ENCODE results near the gene SCAP. TPM values are rescaled to one million over a fixed set of nuclear protein-coding genes. Genes with fewer than 3 reads are reported as not detected.
A peak's percentile ranks its signal among the peaks of the same experiment; 100 is the strongest.

SCAP gene
- total and polyA plus RNA-seq, 2 of the 4 experiments (the other 2 are of a cell fraction) = 25.3 to 34.6 TPM

GRCh38 chr3:47380026-47380600 lies 95.6 kb downstream of the SCAP start:
- no peak for DNase-seq
- peaks cover 26% of the 10 kb centered on the region for H4K20me1 ChIP-seq (ENCODE audit: insufficient read depth, low read length)
- peak overlapping the region; percentile 60 for H3K4me3 ChIP-seq (ENCODE audit: insufficient read depth, low read depth, low read length)
- H3K79me1 ChIP-seq (ENCODE audit: low read depth in 1 of 2, low read length in 2 of 2) = peaks cover 26 to 59% of the 10 kb centered on the region in 2 experiments
- peak overlapping the region; percentile 65 for H2BK5ac ChIP-seq (ENCODE audit: low read depth, low read length, poor library complexity, severe bottlenecking)
- peak overlapping the region; percentile 93 for H2AK9ac ChIP-seq (replicated peaks; ENCODE audit: low read depth, low read length, poor library complexity)
- H4K8ac ChIP-seq (ENCODE audit: low read depth in 2 of 2, low read length in 2 of 2) = peak overlapping the region; percentile 83 to 92
- H4K91ac ChIP-seq (ENCODE audit: insufficient read depth, low read depth, low read length) = peak overlapping the region; percentile 74
- in situ Hi-C loops (cut with MboI; ENCODE audit: low sequenced_read_pairs) = no loop called here
- no peak overlapping the region for H2BK20ac ChIP-seq (ENCODE audit: low read depth, low read length)
- peak overlapping the region; percentile 83 for H2AK5ac ChIP-seq (ENCODE audit: low read depth, low read length)
- H3K56ac ChIP-seq (ENCODE audit: extremely low read depth, insufficient read depth, low read length) = peak overlapping the region; percentile 73
- peak overlapping the region; percentile 20 for H3K18ac ChIP-seq (ENCODE audit: low read depth, low read length)
- peaks cover 7% of the 10 kb centered on the region for H3K4me1 ChIP-seq (ENCODE audit: control insufficient read depth, insufficient read depth, low read length)
- no peaks in the 10 kb centered on the region for H3K9me3 ChIP-seq (ENCODE audit: control insufficient read depth, insufficient read depth, low read length)
- peak overlapping the region; percentile 57 for H3K23ac ChIP-seq (ENCODE audit: low read depth, low read length)
- peak overlapping the region; percentile 86 for H3K27ac ChIP-seq (ENCODE audit: insufficient read depth, low read length)
- H3K9me1 ChIP-seq (ENCODE audit: insufficient read depth, low read length) = peaks cover 10% of the 10 kb centered on the region
- ChIA-PET CTCF (interaction anchor here (0.5 kb wide), 1 partner anchor 276 kb away, joined by 4 read pairs; no protein-coding TSS in a partner anchor), POLR2A (ENCODE audit: unreplicated experiment) (interaction anchor here (0.9 to 1.3 kb wide), 3 partner anchors 15 to 207 kb away, joined by 3 to 8 read pairs (median 4); no protein-coding TSS in a partner anchor)
- H3K14ac ChIP-seq (replicated peaks; ENCODE audit: low read depth, low read length) = peak overlapping the region; percentile 93
- H4K5ac ChIP-seq (ENCODE audit: low read depth, low read length) = peak overlapping the region; percentile 54
- H3K27me3 ChIP-seq (ENCODE audit: control insufficient read depth, insufficient read depth, low read length) = no peaks in the 10 kb centered on the region
- H3K4ac ChIP-seq (ENCODE audit: low read depth, low read length) = peak overlapping the region; percentile 87
- peaks cover 4% of the 10 kb centered on the region; the same call in 1 of the 2 replicates for H3K36me3 ChIP-seq (ENCODE audit: control insufficient read depth, insufficient read depth, low read length)
- no peak for ATAC-seq (ENCODE audit: low read depth)
- BruUV-seq (replicated peaks) = no TSS peak
- peak overlapping the region; percentile 91 for H3K9ac ChIP-seq (ENCODE audit: low read depth, low read length)
- no peak overlapping the region for H2BK15ac ChIP-seq (ENCODE audit: low read depth, low read length)
- peak overlapping the region; percentile 86 for H2AFZ ChIP-seq (replicated peaks; ENCODE audit: low read length, poor library complexity)
- intact Hi-C loops (cut with micrococcal nuclease) = loop anchor here (5.0 kb wide), 1 partner anchor 407 kb away; no protein-coding TSS in a partner anchor
- TF ChIP-seq MAZ (IDR thresholded peaks at IDR 0.05; ENCODE audit: borderline replicate concordance, low read depth, low read length) = no peak
- TF ChIP-seq RFX5 (IDR thresholded peaks at IDR 0.05; ENCODE audit: low read depth, low read length) = no peak
- no peak for TF ChIP-seq MXI1 (IDR thresholded peaks at IDR 0.05; ENCODE audit: borderline replicate concordance, low read depth, low read length)
- H2BK120ac ChIP-seq (ENCODE audit: low read depth, low read length) = 0 out of 2 replicates have a peak overlapping the region, but pooled peaks have one; percentile 23
- peak overlapping the region; percentile 86 for H3K4me2 ChIP-seq (ENCODE audit: low read depth, low read length)
- no CpG with 5 or more reads among the region's 23 CpGs for WGBS, 2 experiments (ENCODE audit: extremely low coverage in 2 of 2, insufficient read length in 1 of 2)
- dilution Hi-C loops (cut with HindIII; ENCODE audit: low sequenced_read_pairs, unreplicated experiment) = no loop called here

Data from IMR-90 (cell line).